MM.1S (cell line): ENCODE results near the gene SPIRE1.

Source experiments
- DNase-seq: peaks from one replicate; pipeline ENCODE4 v3.0.0-alpha.2; 2015
- H2AFZ ChIP-seq: fragments of 300-600 bp; sonication (generic); 2 replicates; pipeline ENCODE4 v1.6.0; 2016; ENCODE audit warnings: antibody characterized with exemption, low read length
- H3F3A ChIP-seq: fragments of 300-600 bp; sonication (generic); 2 replicates; pipeline ENCODE4 v1.6.1; 2016; ENCODE audit warnings: mild to moderate bottlenecking, antibody characterized with exemption, low read length, moderate library complexity, mixed read lengths; ENCODE audit not compliant: insufficient read depth
- H3K27ac ChIP-seq: fragments of 300-600 bp; sonication (generic); 2 replicates; pipeline ENCODE4 v1.5.1; 2016; ENCODE audit warnings: mild to moderate bottlenecking, low read length
- H3K27me3 ChIP-seq: fragments of 300-600 bp; sonication (generic); replicated peaks from 2 replicates; pipeline ENCODE4 v1.6.0; 2016; ENCODE audit warnings: low read length; ENCODE audit not compliant: insufficient read depth
- H3K36me3 ChIP-seq: fragments of 300-600 bp; sonication (generic); replicated peaks from 2 replicates; pipeline ENCODE4 v1.6.1; 2016; ENCODE audit warnings: mild to moderate bottlenecking, low read length, mixed read lengths; ENCODE audit not compliant: insufficient read depth
- H3K4me1 ChIP-seq: fragments of 300-600 bp; sonication (generic); 2 replicates; pipeline ENCODE4 v1.6.1; 2016; ENCODE audit warnings: low read length, mixed read lengths
- H3K4me2 ChIP-seq: fragments of 300-600 bp; sonication (generic); 2 replicates; pipeline ENCODE4 v1.6.0; 2016; ENCODE audit warnings: low read depth, low read length
- H3K4me3 ChIP-seq: fragments of 300-600 bp; sonication (generic); 2 replicates; pipeline ENCODE4 v1.5.1; 2016; ENCODE audit warnings: low read length, mixed read lengths
- H3K79me2 ChIP-seq: fragments of 300-600 bp; sonication (generic); 2 replicates; pipeline ENCODE4 v1.6.1; 2016; ENCODE audit warnings: mixed run types, low read length, mixed read lengths
- H3K9ac ChIP-seq: fragments of 300-600 bp; sonication (generic); 2 replicates; pipeline ENCODE4 v1.6.1; 2016; ENCODE audit warnings: low read length, mixed read lengths
- H3K9me2 ChIP-seq: fragments of 300-600 bp; sonication (generic); replicated peaks from 2 replicates; pipeline ENCODE4 v1.6.1; 2016; ENCODE audit warnings: mild to moderate bottlenecking, low read length, mixed read lengths; ENCODE audit not compliant: insufficient read depth
- H3K9me3 ChIP-seq: fragments of 300-600 bp; sonication (generic); replicated peaks from 2 replicates; pipeline ENCODE4 v1.6.1; 2016; ENCODE audit warnings: mild to moderate bottlenecking, low read length, mixed read lengths; ENCODE audit not compliant: insufficient read depth
- H4K20me1 ChIP-seq: fragments of 300-600 bp; sonication (generic); 2 replicates; pipeline ENCODE4 v1.6.1; 2016; ENCODE audit warnings: mild to moderate bottlenecking, low read length, moderate library complexity, mixed read lengths; ENCODE audit not compliant: insufficient read depth
- CTCF ChIP-seq: fragments of 300-600 bp; sonication (generic); IDR thresholded peaks from 2 replicates; pipeline ENCODE4 v1.5.1; 2016; ENCODE audit warnings: antibody characterized with exemption, low read length, mixed read lengths
- EZH2 ChIP-seq: fragments of 300-600 bp; sonication (generic); optimal IDR thresholded peaks from 2 replicates; pipeline ENCODE3; 2017; ENCODE audit warnings: low read depth, mild to moderate bottlenecking, antibody characterized with exemption, low read length, mixed read lengths
- EZH2phosphoT487 ChIP-seq: fragments of 300-600 bp; sonication (generic); IDR thresholded peaks from 2 replicates; pipeline ENCODE4 v1.6.1; 2018; ENCODE audit warnings: antibody characterized with exemption, low read length

SPIRE1 gene

GRCh38 chr18:12401881-12402280, 256.0 kb downstream of the SPIRE1 start:
- no peak for DNase-seq
- H4K20me1 ChIP-seq: no peaks in the 10 kb centered on the region
- 0 out of 2 replicates have a peak, but pooled peaks cover 2% of the 10 kb centered on the region for H3K4me1 ChIP-seq
- H3K9me2 ChIP-seq: no peaks in the 10 kb centered on the region
- H3F3A ChIP-seq: no peaks in the 10 kb centered on the region
- H3K9me3 ChIP-seq: no peaks in the 10 kb centered on the region
- H3K9ac ChIP-seq: no peak overlapping the region
- no peak overlapping the region for H3K27ac ChIP-seq
- H3K4me2 ChIP-seq: no peak overlapping the region
- no peak overlapping the region for H2AFZ ChIP-seq
- H3K27me3 ChIP-seq: peaks cover 22% of the 10 kb centered on the region
- H3K79me2 ChIP-seq: no peaks in the 10 kb centered on the region
- no peak for TF ChIP-seq EZH2phosphoT487
- no peak for TF ChIP-seq CTCF
- TF ChIP-seq EZH2: no peak
- H3K4me3 ChIP-seq: no peak overlapping the region
- no peaks in the 10 kb centered on the region for H3K36me3 ChIP-seq

- no peak overlapping the region for H3K9ac ChIP-seq
- DNase-seq: no peak
- no peak for TF ChIP-seq EZH2phosphoT487
- TF ChIP-seq CTCF: no peak
- TF ChIP-seq EZH2: no peak
- no peak overlapping the region for H2AFZ ChIP-seq
- no peaks in the 10 kb centered on the region for H3K79me2 ChIP-seq
- H3K36me3 ChIP-seq: no peaks in the 10 kb centered on the region
- H3K4me1 ChIP-seq: no peaks in the 10 kb centered on the region
- H3K4me3 ChIP-seq: no peak overlapping the region
- H3K27me3 ChIP-seq: no peaks in the 10 kb centered on the region
- H3K9me2 ChIP-seq: no peaks in the 10 kb centered on the region
- no peak overlapping the region for H3K4me2 ChIP-seq
- no peaks in the 10 kb centered on the region for H3F3A ChIP-seq
- no peaks in the 10 kb centered on the region for H4K20me1 ChIP-seq
- no peaks in the 10 kb centered on the region for H3K9me3 ChIP-seq
- H3K27ac ChIP-seq: no peak overlapping the region
Measured at GRCh38 chr18:12399231-12399630, 258.7 kb downstream of the SPIRE1 start.

GRCh38 chr18:12398625-12399024, 259.3 kb downstream of the SPIRE1 start:
- H2AFZ ChIP-seq: no peak overlapping the region
- H3K4me1 ChIP-seq: no peaks in the 10 kb centered on the region
- no peak overlapping the region for H3K4me2 ChIP-seq
- DNase-seq: no peak
- no peak overlapping the region for H3K27ac ChIP-seq
- H3K36me3 ChIP-seq: no peaks in the 10 kb centered on the region
- no peaks in the 10 kb centered on the region for H3K9me3 ChIP-seq
- H3F3A ChIP-seq: no peaks in the 10 kb centered on the region
- no peaks in the 10 kb centered on the region for H4K20me1 ChIP-seq
- H3K9me2 ChIP-seq: no peaks in the 10 kb centered on the region
- no peaks in the 10 kb centered on the region for H3K79me2 ChIP-seq
- no peaks in the 10 kb centered on the region for H3K27me3 ChIP-seq
- H3K9ac ChIP-seq: no peak overlapping the region
- TF ChIP-seq CTCF (no peak), EZH2 (no peak), EZH2phosphoT487 (no peak)
- H3K4me3 ChIP-seq: no peak overlapping the region
